Right renal cortex interstitium (tissue), 3 donors: ENCODE results near the gene TRMT1. TPM values are rescaled to one million over a fixed set of nuclear protein-coding genes. Genes with fewer than 3 reads are reported as not detected.

ENCODE experiments used
- DNase-seq, 3 donors: peaks; one replicate each; pipeline ENCODE4 v3.0.0-alpha.2; 2013; ENCODE audit warnings: low read depth in 3 of 3, low spot score in 2 of 3
- polyA plus RNA-seq, 3 donors: library from polyadenylated mRNA; unstranded; fragments of 120-200 nt; gene quantifications; one replicate each; pipeline ENCODE4 v1.2.1, GENCODE V29; 2013; ENCODE audit not compliant: insufficient read length in 3 of 3

TRMT1 gene
- polyA plus RNA-seq, 3 donors, result 30.8 to 34.5 (median 32.0) TPM

GRCh38 chr19:13103581-13104359 lies 12.8 kb downstream of the TRMT1 start:
- DNase-seq, result no peak

GRCh38 chr19:13102666-13103580 lies 13.6 kb downstream of the TRMT1 start, which contains the start of gene LYL1:
TSS of gene LYL1 (minus strand) at chr19:13102858. CDS start at chr19:13101171, 1,687 bp downstream.
- no peak for DNase-seq

GRCh38 chr19:13102416-13102665 lies 14.2 kb downstream of the TRMT1 start:
- no peak for DNase-seq

- DNase-seq, result no peak
Measured at GRCh38 chr19:13101590-13102415, 14.7 kb downstream of the TRMT1 start.

- DNase-seq, result no peak
Measured at GRCh38 chr19:13100841-13101589, 15.5 kb downstream of the TRMT1 start.

- DNase-seq, result no peak
Measured at GRCh38 chr19:13100031-13100588, 16.4 kb downstream of the TRMT1 start.

- no peak for DNase-seq
Measured at GRCh38 chr19:13099073-13099999, 17.2 kb downstream of the TRMT1 start.

- no peak for DNase-seq
Measured at GRCh38 chr19:13098277-13099072, 18.1 kb downstream of the TRMT1 start.

GRCh38 chr19:13097463-13098258 lies 18.9 kb downstream of the TRMT1 start:
- no peak for DNase-seq

- DNase-seq, result no peak
Measured at GRCh38 chr19:13097033-13097462, 19.5 kb downstream of the TRMT1 start.

GRCh38 chr19:13095934-13096927 lies 20.3 kb downstream of the TRMT1 start:
- DNase-seq, result no peak

GRCh38 chr19:13095393-13095784 lies 21.2 kb downstream of the TRMT1 start:
- DNase-seq, result no peak

- DNase-seq, result no peak
Measured at GRCh38 chr19:13094771-13095392, 21.7 kb downstream of the TRMT1 start.

GRCh38 chr19:13094106-13094504 lies 22.4 kb downstream of the TRMT1 start:
- no peak for DNase-seq

- DNase-seq, result peak in 1 of 3 donors; percentile 63
Measured at GRCh38 chr19:13093407-13094105, 23.0 kb downstream of the TRMT1 start.
